Upper lobe of right lung (tissue), 1 donor: ENCODE data around the gene MRPL4. TPM values are rescaled to one million over a fixed set of nuclear protein-coding genes. Genes with fewer than 3 reads are reported as not detected.

Experiments
- ATAC-seq: fragments of 200-7000 bp; cut with Tn5 transposase; one replicate; pipeline ENCODE4 v1.9.1; 2020; ENCODE audit warnings: mild to moderate bottlenecking, moderate library complexity
- DNase-seq: peaks from one replicate; pipeline ENCODE4 v3.0.0-alpha.2; 2020
- H3K27ac ChIP-seq: fragments of 200-600 bp; one replicate; pipeline ENCODE4 v1.8.0; 2022
- H3K27me3 ChIP-seq: fragments of 200-600 bp; one replicate; pipeline ENCODE4 v1.8.0; 2022; ENCODE audit warnings: mild to moderate bottlenecking
- H3K36me3 ChIP-seq: fragments of 200-600 bp; one replicate; pipeline ENCODE4 v1.8.0; 2022
- H3K4me1 ChIP-seq: fragments of 200-600 bp; one replicate; pipeline ENCODE4 v1.8.0; 2022
- H3K4me3 ChIP-seq: fragments of 200-600 bp; one replicate; pipeline ENCODE4 v1.8.0; 2022; ENCODE audit warnings: mild to moderate bottlenecking
- H3K9me3 ChIP-seq: fragments of 200-600 bp; one replicate; pipeline ENCODE4 v1.8.0; 2022
- intact Hi-C: fragments of 100-400 bp; cut with DNase I; formaldehyde crosslinking; loops from one replicate; pipeline ENCODE4 v1.11.0; 2022
- total RNA-seq: library from RNA; stranded (reverse); fragmentation: NEBNext Ultra II Directional; extraction: Animal tissue kit (Norgen Biotek cat#: 25700); gene quantifications from one replicate; pipeline ENCODE4 v1.2.1, GENCODE V29; 2021
- TF ChIP-seq, protein P1 (sequence below): fragments of 200-600 bp; IDR thresholded peaks from one replicate; pipeline ENCODE4 v1.8.0; 2022; ENCODE audit warnings: antibody characterized with exemption
- donor health status: DM: no; HTN: yes; CAD: no; lungs with severe emphysema.

The MRPL4 gene
- total RNA-seq, 1 donor from 2014 or later, result 41.5 TPM

DNA sequence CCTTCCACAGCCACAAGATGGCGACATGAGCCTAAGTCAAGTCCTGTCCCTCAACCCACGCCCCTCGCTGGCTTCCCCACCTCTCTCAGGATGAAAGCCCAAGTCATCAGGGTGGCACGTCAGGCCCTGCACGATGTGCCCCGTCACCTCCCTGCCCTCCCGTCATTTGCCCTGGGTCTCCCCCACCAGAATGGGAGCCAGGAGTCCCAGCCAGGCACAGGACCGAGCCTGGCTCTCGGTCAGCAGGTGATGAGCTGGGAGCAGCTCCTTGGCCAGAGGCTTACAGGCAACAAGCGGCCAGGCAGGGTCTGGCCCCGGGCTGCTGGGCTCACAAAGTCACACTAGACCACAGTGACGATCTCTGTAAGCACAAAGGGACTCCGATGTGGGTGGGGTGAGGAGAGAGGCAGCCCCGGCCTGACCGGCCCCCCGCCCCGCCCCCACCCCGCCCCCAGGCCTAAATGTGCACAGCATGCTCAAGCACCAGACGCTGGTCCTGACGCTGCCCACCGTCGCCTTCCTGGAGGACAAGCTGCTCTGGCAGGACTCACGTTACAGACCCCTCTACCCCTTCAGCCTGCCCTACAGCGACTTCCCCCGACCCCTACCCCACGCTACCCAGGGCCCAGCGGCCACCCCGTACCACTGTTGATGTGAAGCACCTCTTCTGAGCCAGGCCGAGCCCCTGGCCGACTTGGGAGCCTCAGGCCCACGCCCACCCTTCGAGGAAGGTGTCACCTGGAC, 7.3 kb downstream of the MRPL4 start:
- TF ChIP-seq, protein P1, sequence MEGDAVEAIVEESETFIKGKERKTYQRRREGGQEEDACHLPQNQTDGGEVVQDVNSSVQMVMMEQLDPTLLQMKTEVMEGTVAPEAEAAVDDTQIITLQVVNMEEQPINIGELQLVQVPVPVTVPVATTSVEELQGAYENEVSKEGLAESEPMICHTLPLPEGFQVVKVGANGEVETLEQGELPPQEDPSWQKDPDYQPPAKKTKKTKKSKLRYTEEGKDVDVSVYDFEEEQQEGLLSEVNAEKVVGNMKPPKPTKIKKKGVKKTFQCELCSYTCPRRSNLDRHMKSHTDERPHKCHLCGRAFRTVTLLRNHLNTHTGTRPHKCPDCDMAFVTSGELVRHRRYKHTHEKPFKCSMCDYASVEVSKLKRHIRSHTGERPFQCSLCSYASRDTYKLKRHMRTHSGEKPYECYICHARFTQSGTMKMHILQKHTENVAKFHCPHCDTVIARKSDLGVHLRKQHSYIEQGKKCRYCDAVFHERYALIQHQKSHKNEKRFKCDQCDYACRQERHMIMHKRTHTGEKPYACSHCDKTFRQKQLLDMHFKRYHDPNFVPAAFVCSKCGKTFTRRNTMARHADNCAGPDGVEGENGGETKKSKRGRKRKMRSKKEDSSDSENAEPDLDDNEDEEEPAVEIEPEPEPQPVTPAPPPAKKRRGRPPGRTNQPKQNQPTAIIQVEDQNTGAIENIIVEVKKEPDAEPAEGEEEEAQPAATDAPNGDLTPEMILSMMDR, result peak; percentile 77
- peaks cover 9% of the 10 kb centered on the region for H3K4me1 ChIP-seq
- H3K9me3 ChIP-seq, result no peaks in the 10 kb centered on the region
- intact Hi-C loops, result loop anchor here (5.0 kb wide), 1 partner anchor 143 kb away; the partner anchor contains the start of gene CDC37
- ATAC-seq, result peak; percentile 86
- H3K36me3 ChIP-seq, result peaks cover 42% of the 10 kb centered on the region
- peak overlapping the region; percentile 78 for H3K27ac ChIP-seq
- no peaks in the 10 kb centered on the region for H3K27me3 ChIP-seq
- DNase-seq, result peak; percentile 92
- no peak overlapping the region for H3K4me3 ChIP-seq

GRCh38 chr19:10260141-10260584, 8.1 kb downstream of the MRPL4 start:
- TF ChIP-seq, protein P1, result no peak
- peak overlapping the region; percentile 78 for H3K27ac ChIP-seq
- no peak overlapping the region for H3K4me3 ChIP-seq
- H3K27me3 ChIP-seq, result no peaks in the 10 kb centered on the region
- H3K4me1 ChIP-seq, result peaks cover 9% of the 10 kb centered on the region
- intact Hi-C loops, result no loop called here
- peak; percentile 89 for ATAC-seq
- peak; percentile 93 for DNase-seq
- peaks cover 34% of the 10 kb centered on the region for H3K36me3 ChIP-seq
- H3K9me3 ChIP-seq, result no peaks in the 10 kb centered on the region

GRCh38 chr19:10262771-10263170, 10.8 kb downstream of the MRPL4 start:
- intact Hi-C loops, result no loop called here
- DNase-seq (no peak), ATAC-seq (no peak)
- TF ChIP-seq, protein P1, result no peak
- no peak overlapping the region for H3K4me3 ChIP-seq
- H3K27me3 ChIP-seq, result no peaks in the 10 kb centered on the region
- no peak overlapping the region for H3K27ac ChIP-seq
- peaks cover 9% of the 10 kb centered on the region for H3K4me1 ChIP-seq
- H3K36me3 ChIP-seq, result peaks cover 10% of the 10 kb centered on the region
- H3K9me3 ChIP-seq, result no peaks in the 10 kb centered on the region

GRCh38 chr19:10266706-10267105, 14.7 kb downstream of the MRPL4 start:
- ATAC-seq (no peak), DNase-seq (no peak)
- no peaks in the 10 kb centered on the region for H3K9me3 ChIP-seq
- no peaks in the 10 kb centered on the region for H3K36me3 ChIP-seq
- H3K27ac ChIP-seq, result peak overlapping the region; percentile 11
- no peaks in the 10 kb centered on the region for H3K27me3 ChIP-seq
- no peaks in the 10 kb centered on the region for H3K4me1 ChIP-seq
- TF ChIP-seq, protein P1, result no peak
- H3K4me3 ChIP-seq, result no peak overlapping the region
- intact Hi-C loops, result no loop called here

- H3K27me3 ChIP-seq, result no peaks in the 10 kb centered on the region
- H3K27ac ChIP-seq, result peak overlapping the region; percentile 95
- DNase-seq (no peak), ATAC-seq (no peak)
- no peaks in the 10 kb centered on the region for H3K36me3 ChIP-seq
- no peaks in the 10 kb centered on the region for H3K9me3 ChIP-seq
- intact Hi-C loops, result loop anchor here (2.0 kb wide), 1 partner anchor 121 kb away; no protein-coding TSS in a partner anchor
- H3K4me1 ChIP-seq, result peaks cover 6% of the 10 kb centered on the region
- TF ChIP-seq, protein P1, result no peak
- no peak overlapping the region for H3K4me3 ChIP-seq
Measured at GRCh38 chr19:10268071-10268470, 16.1 kb downstream of the MRPL4 start.
